ENCODE data around the gene ASCL4. TPM values are rescaled to one million over a fixed set of nuclear protein-coding genes. Genes with fewer than 3 reads are reported as not detected.

Gene ASCL4
- total RNA-seq, 1 experiment from 2014 or later = not detected

GRCh38 chr12:107779077-107779831 is 4.8 kb downstream of the ASCL4 start:
- Histone ChIP-seq H2BK15ac (ENCODE audit: low read depth, low read length) (no peak overlapping the region), H3K9ac (ENCODE audit: extremely low read depth, insufficient read length, low read length) (no peak overlapping the region), H2AK5ac (ENCODE audit: insufficient read length, low read length) (no peak overlapping the region), H2BK20ac (ENCODE audit: low read depth, low read length, poor library complexity, severe bottlenecking) (no peak overlapping the region), H2BK120ac (ENCODE audit: low read depth, low read length, poor library complexity, severe bottlenecking) (no peak overlapping the region), H3K23ac (ENCODE audit: insufficient read length, low read depth, low read length) (no peak overlapping the region), H4K8ac (replicated peaks; ENCODE audit: insufficient read length, low read depth, low read length) (no peak overlapping the region), H3K79me1 (ENCODE audit: insufficient read depth, low read depth, low read length, poor library complexity, severe bottlenecking) (no peaks in the 10 kb centered on the region), H3T11ph (ENCODE audit: low read length) (no peak overlapping the region), H3K27ac (ENCODE audit: insufficient read length, low read depth, low read length) (no peak overlapping the region), H3K56ac (ENCODE audit: insufficient read length, low read depth, low read length) (no peak overlapping the region), H3K14ac (ENCODE audit: insufficient read depth, low read length) (no peak overlapping the region), H3K4ac (ENCODE audit: low read depth, low read length) (no peak overlapping the region), H3K27me3 (ENCODE audit: insufficient read depth, low read length) (peaks cover 22% of the 10 kb centered on the region), H3K18ac (ENCODE audit: insufficient read length, low read depth, low read length) (no peak overlapping the region), H4K5ac (ENCODE audit: insufficient read length, low read depth, low read length) (no peak overlapping the region), H2BK5ac (ENCODE audit: insufficient read length, low read length) (no peak overlapping the region), H2AFZ (ENCODE audit: low read length) (no peak overlapping the region), H3K9me3 (ENCODE audit: control insufficient read depth, low read depth, low read length) (no peaks in the 10 kb centered on the region), H3K4me1 (ENCODE audit: insufficient read depth, low read length) (no peaks in the 10 kb centered on the region), H2BK12ac (ENCODE audit: insufficient read length, low read depth, low read length) (no peak overlapping the region), H4K20me1 (ENCODE audit: control insufficient read depth, insufficient read depth, insufficient read length) (no peaks in the 10 kb centered on the region), H3K4me2 (ENCODE audit: insufficient read depth, insufficient read length, low read length) (no peak overlapping the region), H4K91ac (ENCODE audit: insufficient read length, low read depth, low read length) (no peak overlapping the region), H3K23me2 (ENCODE audit: insufficient read length, low read depth, low read length, poor library complexity, severe bottlenecking) (peaks cover 9% of the 10 kb centered on the region), H3K79me2 (ENCODE audit: insufficient read depth, low read length) (no peaks in the 10 kb centered on the region)
- peaks cover 7 to 13% of the 10 kb centered on the region in 2 experiments for H3K4me1 Mint-ChIP-seq
- peaks cover 71% of the 10 kb centered on the region for H3K27me3 Mint-ChIP-seq (ENCODE audit: low read depth)
- no peak for TF ChIP-seq CTCF (conservative IDR thresholded peaks at IDR 0.05)
- no CpG with 5 or more reads among the region's 7 CpGs for WGBS (ENCODE audit: extremely low coverage, insufficient read length, low lambda C conversion rate)
- no peaks in the 10 kb centered on the region for H3K36me3 Mint-ChIP-seq (ENCODE audit: insufficient read depth in 1 of 3, low read depth in 3 of 3)
- no peak overlapping the region; a peak in 1 of 5 replicates for H3K4me3 Mint-ChIP-seq
- no peak overlapping the region for H3K27ac Mint-ChIP-seq
- DNase-seq = no peak
- no peaks in the 10 kb centered on the region for H3K9me3 Mint-ChIP-seq

Data from H9 (cell line).